Vagina (tissue), 2 donors: ENCODE measurements around the gene PRKG2. TPM values are rescaled to one million over a fixed set of nuclear protein-coding genes. Genes with fewer than 3 reads are reported as not detected.

Experiments
- DNase-seq, 2 donors: peaks; one replicate each; pipeline ENCODE4 v3.0.0-alpha.2; 2017; ENCODE audit errors: extremely low spot score in 2 of 2
- H3K27ac ChIP-seq: fragments of 200-600 bp; sonication (generic); one replicate; pipeline ENCODE4 v1.5.1; 2019
- H3K27me3 ChIP-seq: fragments of 200-600 bp; sonication (generic); one replicate; pipeline ENCODE4 v1.5.1; 2019
- H3K36me3 ChIP-seq, 2 donors: fragments of 200-600 bp; sonication (generic); one replicate each; pipeline ENCODE4 v1.5.1; 2017 to 2019
- H3K4me1 ChIP-seq: fragments of 200-600 bp; sonication (generic); one replicate; pipeline ENCODE4 v1.5.1; 2019
- H3K4me3 ChIP-seq, 2 donors: fragments of 200-600 bp; sonication (generic); 1 replicate in 1 of 2; 2 replicates in 1 of 2; pipeline ENCODE4 v1.5.1; 2016 to 2019
- H3K9me3 ChIP-seq: fragments of 200-600 bp; sonication (generic); one replicate; pipeline ENCODE4 v1.5.1; 2019
- CTCF ChIP-seq, 3 experiments: fragments of 450-650 bp in 2 of 3; fragments of 200-600 bp in 1 of 3; sonication (generic) in 1 of 3; IDR thresholded peaks; one replicate each; pipeline ENCODE4 v1.5.1; 2017 to 2019; ENCODE audit warnings: antibody characterized with exemption in 3 of 3, mild to moderate bottlenecking in 2 of 3, moderate library complexity in 2 of 3
- POLR2A ChIP-seq, 2 donors: fragments of 450-650 bp; IDR thresholded peaks; one replicate each; pipeline ENCODE4 v1.6.1; 2017; ENCODE audit warnings: antibody characterized with exemption in 2 of 2, mild to moderate bottlenecking in 2 of 2, moderate library complexity in 2 of 2
- POLR2AphosphoS5 ChIP-seq, 2 donors: sonication (generic); formaldehyde crosslinking; IDR thresholded peaks; one replicate each; pipeline ENCODE4 v1.9.0; 2017; ENCODE audit warnings: antibody characterized with exemption in 2 of 2, mild to moderate bottlenecking in 2 of 2, low read depth in 1 of 2; ENCODE audit not compliant: insufficient read depth in 1 of 2
- intact Hi-C: fragments of 100-400 bp; cut with DNase I; formaldehyde crosslinking; loops from one replicate; pipeline ENCODE4 v1.15.1; 2023
- total RNA-seq: library from RNA; depleted of rRNA; stranded (reverse); fragments of >200 nt; gene quantifications from one replicate; pipeline ENCODE4 v1.2.3, GENCODE V29; 2016

The PRKG2 gene
- total RNA-seq, 1 donor from 2014 or later: 0.49 TPM

- intact Hi-C loops: no loop called here
- no peak for TF ChIP-seq CTCF (IDR thresholded peaks at IDR 0.05)
- TF ChIP-seq POLR2AphosphoS5 (IDR thresholded peaks at IDR 0.05; ENCODE audit: insufficient read depth in 1 of 2, low read depth in 1 of 2): no peak
- no peak for TF ChIP-seq POLR2A (IDR thresholded peaks at IDR 0.05)
- DNase-seq: no peak
These were observed 165.7 kb downstream of the PRKG2 start for GRCh38 chr4:81049330-81049729.

GRCh38 chr4:81042578-81043365 is 172.2 kb downstream of the PRKG2 start:
- no peak overlapping the region for H3K27ac ChIP-seq
- no peak for DNase-seq
- intact Hi-C loops: no loop called here
- TF ChIP-seq POLR2AphosphoS5 (IDR thresholded peaks at IDR 0.05; ENCODE audit: insufficient read depth in 1 of 2, low read depth in 1 of 2) (no peak), POLR2A (IDR thresholded peaks at IDR 0.05) (no peak)
- H3K36me3 ChIP-seq: no peaks in the 10 kb centered on the region
- no peaks in the 10 kb centered on the region for H3K27me3 ChIP-seq
- no peaks in the 10 kb centered on the region for H3K9me3 ChIP-seq
- H3K4me3 ChIP-seq: no peak overlapping the region
- H3K4me1 ChIP-seq: no peaks in the 10 kb centered on the region

More at GRCh38 chr4:81049330-81049729, 165.7 kb downstream of the PRKG2 start:
- no peaks in the 10 kb centered on the region for H3K27me3 ChIP-seq
- H3K4me3 ChIP-seq: no peak overlapping the region
- no peaks in the 10 kb centered on the region for H3K4me1 ChIP-seq
- no peak overlapping the region for H3K27ac ChIP-seq
- no peaks in the 10 kb centered on the region for H3K36me3 ChIP-seq
- H3K9me3 ChIP-seq: no peaks in the 10 kb centered on the region

GRCh38 chr4:81040012-81040659 is 174.9 kb downstream of the PRKG2 start:
- Histone ChIP-seq H3K27me3 (no peaks in the 10 kb centered on the region), H3K27ac (no peak overlapping the region), H3K4me1 (no peaks in the 10 kb centered on the region), H3K4me3 (no peak overlapping the region), H3K36me3 (no peaks in the 10 kb centered on the region), H3K9me3 (no peaks in the 10 kb centered on the region)
- TF ChIP-seq CTCF (IDR thresholded peaks at IDR 0.05) (no peak), POLR2AphosphoS5 (IDR thresholded peaks at IDR 0.05; ENCODE audit: insufficient read depth in 1 of 2, low read depth in 1 of 2) (no peak), POLR2A (IDR thresholded peaks at IDR 0.05) (no peak)
- DNase-seq: no peak
- intact Hi-C loops: no loop called here

GRCh38 chr4:81039351-81039972 is 175.6 kb downstream of the PRKG2 start:
- DNase-seq: no peak
- Histone ChIP-seq H3K36me3 (no peaks in the 10 kb centered on the region), H3K4me3 (no peak overlapping the region), H3K4me1 (no peaks in the 10 kb centered on the region), H3K27me3 (no peaks in the 10 kb centered on the region), H3K9me3 (no peaks in the 10 kb centered on the region), H3K27ac (no peak overlapping the region)
- TF ChIP-seq CTCF (IDR thresholded peaks at IDR 0.05) (no peak), POLR2A (IDR thresholded peaks at IDR 0.05) (no peak)
- intact Hi-C loops: no loop called here

- Histone ChIP-seq H3K4me3 (no peak overlapping the region), H3K27me3 (no peaks in the 10 kb centered on the region), H3K4me1 (no peaks in the 10 kb centered on the region), H3K27ac (no peak overlapping the region), H3K36me3 (no peaks in the 10 kb centered on the region), H3K9me3 (no peaks in the 10 kb centered on the region)
- no peak for DNase-seq
- intact Hi-C loops: no loop called here
- no peak for TF ChIP-seq POLR2AphosphoS5 (IDR thresholded peaks at IDR 0.05; ENCODE audit: insufficient read depth in 1 of 2, low read depth in 1 of 2)
- TF ChIP-seq CTCF (IDR thresholded peaks at IDR 0.05): no peak
- no peak for TF ChIP-seq POLR2A (IDR thresholded peaks at IDR 0.05)
These were observed 176.2 kb downstream of the PRKG2 start for GRCh38 chr4:81038636-81039350.
